Nephron (organoid): ENCODE data around the gene CDK19.
A peak's percentile ranks its signal among the peaks of the same experiment; 100 is the strongest.

ENCODE experiments used
- H3K27ac Mint-ChIP-seq, 3 experiments: 2 replicates each; pipeline ENCODE4 v1.8.0; 2020; ENCODE audit warnings: mixed read lengths in 3 of 3, mild to moderate bottlenecking in 2 of 3, moderate library complexity in 1 of 3
- H3K27me3 Mint-ChIP-seq: 2 replicates; pipeline ENCODE4 v1.8.0; 2021; ENCODE audit warnings: low read depth, mild to moderate bottlenecking, moderate library complexity, mixed read lengths
- H3K36me3 Mint-ChIP-seq: 2 replicates; pipeline ENCODE4 v1.8.0; 2020; ENCODE audit warnings: low read depth, mixed read lengths
- H3K4me1 Mint-ChIP-seq: 2 replicates; pipeline ENCODE4 v1.8.0; 2020; ENCODE audit warnings: mixed read lengths
- H3K4me3 Mint-ChIP-seq, 3 experiments: 2 replicates each; pipeline ENCODE4 v1.8.0; 2020; ENCODE audit warnings: mild to moderate bottlenecking in 3 of 3, mixed read lengths in 3 of 3, moderate library complexity in 2 of 3
- H3K9me3 Mint-ChIP-seq: 2 replicates; pipeline ENCODE4 v1.8.0; 2020; ENCODE audit warnings: mixed read lengths
- TF ChIP-seq, protein P1 (sequence below), 3 experiments: fragments of 200-600 bp; sonication (generic); IDR thresholded peaks; one replicate each; pipeline ENCODE4 v1.5.0; 2021; ENCODE audit warnings: antibody characterized with exemption in 3 of 3; ENCODE audit not compliant: unreplicated experiment in 3 of 3

CDK19 gene

DNA sequence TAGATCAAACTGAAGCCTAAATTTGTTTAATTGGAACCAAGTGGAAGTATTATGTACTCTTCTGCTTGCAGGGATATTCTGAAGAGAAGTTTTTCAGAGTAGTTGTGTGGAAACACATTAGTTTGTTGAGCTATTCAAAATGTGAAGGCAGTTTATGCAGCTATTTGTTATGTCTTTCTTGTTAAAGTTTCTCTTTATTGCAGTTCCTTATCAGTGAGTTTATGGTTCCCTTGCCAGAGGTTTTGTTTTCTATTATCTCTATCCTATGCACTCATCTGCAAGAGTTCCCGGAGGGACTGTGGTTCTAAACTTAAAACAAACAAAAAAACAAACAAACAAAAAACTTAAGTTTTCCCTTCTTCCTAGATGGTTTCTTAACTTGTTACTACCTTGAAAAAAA lies 195.2 kb downstream of the CDK19 start:
- Mint-ChIP-seq H3K27ac (peak overlapping the region; percentile 48 to 81 (median 68)), H3K9me3 (no peaks in the 10 kb centered on the region), H3K4me1 (peaks cover 26% of the 10 kb centered on the region), H3K4me3 (no peak overlapping the region), H3K36me3 (peaks cover 75% of the 10 kb centered on the region), H3K27me3 (no peaks in the 10 kb centered on the region)
- TF ChIP-seq, protein P1, sequence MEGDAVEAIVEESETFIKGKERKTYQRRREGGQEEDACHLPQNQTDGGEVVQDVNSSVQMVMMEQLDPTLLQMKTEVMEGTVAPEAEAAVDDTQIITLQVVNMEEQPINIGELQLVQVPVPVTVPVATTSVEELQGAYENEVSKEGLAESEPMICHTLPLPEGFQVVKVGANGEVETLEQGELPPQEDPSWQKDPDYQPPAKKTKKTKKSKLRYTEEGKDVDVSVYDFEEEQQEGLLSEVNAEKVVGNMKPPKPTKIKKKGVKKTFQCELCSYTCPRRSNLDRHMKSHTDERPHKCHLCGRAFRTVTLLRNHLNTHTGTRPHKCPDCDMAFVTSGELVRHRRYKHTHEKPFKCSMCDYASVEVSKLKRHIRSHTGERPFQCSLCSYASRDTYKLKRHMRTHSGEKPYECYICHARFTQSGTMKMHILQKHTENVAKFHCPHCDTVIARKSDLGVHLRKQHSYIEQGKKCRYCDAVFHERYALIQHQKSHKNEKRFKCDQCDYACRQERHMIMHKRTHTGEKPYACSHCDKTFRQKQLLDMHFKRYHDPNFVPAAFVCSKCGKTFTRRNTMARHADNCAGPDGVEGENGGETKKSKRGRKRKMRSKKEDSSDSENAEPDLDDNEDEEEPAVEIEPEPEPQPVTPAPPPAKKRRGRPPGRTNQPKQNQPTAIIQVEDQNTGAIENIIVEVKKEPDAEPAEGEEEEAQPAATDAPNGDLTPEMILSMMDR (IDR thresholded peaks at IDR 0.05; ENCODE audit: unreplicated experiment in 3 of 3), result no peak

DNA sequence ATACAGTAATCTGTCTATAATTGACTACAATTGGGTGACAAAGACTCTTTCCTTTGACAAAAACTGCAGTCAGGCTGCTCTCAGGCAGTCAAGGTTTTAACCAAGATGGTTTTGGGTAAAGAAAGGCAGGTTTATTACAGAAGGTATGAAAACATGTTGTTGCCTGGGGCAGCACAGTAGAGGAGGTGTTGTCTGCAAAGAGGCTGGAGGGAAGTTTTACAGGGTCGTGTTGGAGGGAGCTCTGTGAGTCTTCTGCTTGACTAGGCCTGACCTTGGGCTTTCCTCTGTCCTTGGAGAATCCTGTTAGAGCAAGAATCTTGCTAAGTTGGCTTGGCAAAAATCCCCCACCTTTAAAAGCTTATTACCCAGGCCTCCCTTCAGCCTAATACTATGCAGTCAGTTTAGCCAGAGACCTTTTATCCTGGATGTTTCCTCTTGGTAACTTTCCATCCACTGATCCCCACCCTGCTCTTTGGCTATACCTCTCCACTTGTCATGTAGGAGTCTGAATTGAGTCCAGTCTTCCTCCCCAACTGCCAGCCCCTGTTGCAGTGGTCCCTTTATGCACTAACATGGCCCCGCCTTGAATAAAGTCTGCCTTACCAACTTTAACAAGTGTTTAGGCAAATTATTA lies 195.9 kb downstream of the CDK19 start:
- TF ChIP-seq, protein P1 (IDR thresholded peaks at IDR 0.05; ENCODE audit: unreplicated experiment in 3 of 3), result no peak
- H3K27ac Mint-ChIP-seq, result peak overlapping the region; percentile 48 to 81 (median 68)
- no peaks in the 10 kb centered on the region for H3K9me3 Mint-ChIP-seq
- no peak overlapping the region for H3K4me3 Mint-ChIP-seq
- peaks cover 77% of the 10 kb centered on the region for H3K36me3 Mint-ChIP-seq
- no peaks in the 10 kb centered on the region for H3K27me3 Mint-ChIP-seq
- H3K4me1 Mint-ChIP-seq, result peaks cover 26% of the 10 kb centered on the region

DNA sequence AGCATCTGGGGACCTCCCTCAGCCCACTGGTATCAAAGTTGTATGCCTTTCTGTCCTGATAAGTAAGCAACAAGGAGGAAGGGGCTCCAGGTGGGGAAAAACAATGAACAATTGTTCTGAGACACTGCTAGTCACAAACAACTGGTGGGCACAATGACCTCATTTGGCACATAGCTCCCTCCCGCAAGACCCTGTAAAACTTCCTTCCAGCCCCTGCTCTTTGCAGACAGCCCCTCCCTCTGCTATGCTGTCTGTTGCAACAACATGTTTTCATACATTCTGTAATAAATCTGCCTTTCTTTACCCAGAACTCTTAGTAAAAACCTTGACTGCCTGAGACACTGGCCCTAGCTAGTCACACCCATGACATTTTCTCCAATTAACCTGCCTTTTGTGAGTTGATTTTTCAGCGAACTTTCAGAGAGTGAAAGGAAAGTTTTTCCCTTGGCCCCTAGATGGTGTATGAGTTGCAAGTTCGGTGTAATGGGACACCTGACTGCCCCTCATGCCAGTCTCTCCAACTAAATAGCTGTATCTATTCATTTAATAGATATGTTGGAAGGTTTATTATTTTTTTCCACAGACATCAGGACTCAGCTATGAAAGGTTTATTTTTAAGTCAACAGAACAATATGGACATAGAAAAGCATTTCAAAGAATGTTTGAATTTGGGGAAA lies 196.5 kb downstream of the CDK19 start:
- TF ChIP-seq, protein P1 (IDR thresholded peaks at IDR 0.05; ENCODE audit: unreplicated experiment in 3 of 3), result peak in 2 of 3 experiments; percentile 28 to 39
- peaks cover 26% of the 10 kb centered on the region for H3K4me1 Mint-ChIP-seq
- peaks cover 80% of the 10 kb centered on the region for H3K36me3 Mint-ChIP-seq
- H3K27ac Mint-ChIP-seq, result peak overlapping the region; percentile 42 to 81 (median 68)
- no peak overlapping the region for H3K4me3 Mint-ChIP-seq
- H3K9me3 Mint-ChIP-seq, result no peaks in the 10 kb centered on the region
- no peaks in the 10 kb centered on the region for H3K27me3 Mint-ChIP-seq

DNA sequence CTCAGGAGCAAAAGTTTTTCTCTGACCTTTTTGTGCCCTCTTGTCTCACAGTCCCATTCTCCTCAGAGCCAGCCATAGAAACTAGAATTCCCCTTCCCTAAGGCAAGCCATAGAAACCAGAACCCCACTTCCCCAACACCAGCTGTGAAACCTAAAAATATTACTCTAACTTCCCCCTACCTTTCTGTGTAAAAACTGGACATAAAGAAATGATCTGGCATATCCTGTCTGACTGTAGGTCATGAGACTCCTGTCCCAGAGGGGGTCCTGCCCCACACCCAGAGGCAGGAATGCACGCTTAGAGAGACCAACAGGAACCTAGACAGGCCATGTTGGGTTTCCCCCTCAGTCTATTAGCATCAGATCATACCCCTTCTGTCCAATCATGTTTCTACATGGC lies 198.2 kb downstream of the CDK19 start:
- Mint-ChIP-seq H3K4me3 (no peak overlapping the region), H3K4me1 (peaks cover 26% of the 10 kb centered on the region), H3K9me3 (no peaks in the 10 kb centered on the region), H3K36me3 (peaks cover 73% of the 10 kb centered on the region), H3K27me3 (no peaks in the 10 kb centered on the region), H3K27ac (peak overlapping the region in 1 of 3 experiments; percentile 33)
- TF ChIP-seq, protein P1 (IDR thresholded peaks at IDR 0.05; ENCODE audit: unreplicated experiment in 3 of 3), result no peak

DNA sequence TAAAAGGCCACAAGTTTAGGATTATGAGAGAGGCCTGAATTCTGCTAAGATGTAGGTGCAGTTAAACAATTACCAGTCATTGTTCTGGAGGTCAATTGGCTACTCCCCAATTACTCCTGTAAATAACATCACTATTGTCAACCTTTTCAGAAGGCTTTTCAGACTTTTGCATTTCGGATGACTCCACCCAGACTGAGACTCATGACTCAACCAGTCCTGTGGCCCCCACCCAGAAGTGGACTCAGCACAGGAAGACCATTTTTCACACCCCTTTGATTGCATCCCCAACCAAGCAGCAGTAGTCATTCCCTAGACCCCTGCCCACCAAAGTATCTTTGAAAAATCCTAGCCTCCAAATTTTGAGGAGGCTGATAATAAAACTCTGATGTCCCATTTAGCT lies 199.5 kb downstream of the CDK19 start:
- Mint-ChIP-seq H3K4me3 (no peak overlapping the region), H3K36me3 (peaks cover 73% of the 10 kb centered on the region), H3K9me3 (no peaks in the 10 kb centered on the region), H3K27ac (no peak overlapping the region), H3K27me3 (no peaks in the 10 kb centered on the region), H3K4me1 (peaks cover 26% of the 10 kb centered on the region)
- TF ChIP-seq, protein P1 (IDR thresholded peaks at IDR 0.05; ENCODE audit: unreplicated experiment in 3 of 3), result no peak

DNA sequence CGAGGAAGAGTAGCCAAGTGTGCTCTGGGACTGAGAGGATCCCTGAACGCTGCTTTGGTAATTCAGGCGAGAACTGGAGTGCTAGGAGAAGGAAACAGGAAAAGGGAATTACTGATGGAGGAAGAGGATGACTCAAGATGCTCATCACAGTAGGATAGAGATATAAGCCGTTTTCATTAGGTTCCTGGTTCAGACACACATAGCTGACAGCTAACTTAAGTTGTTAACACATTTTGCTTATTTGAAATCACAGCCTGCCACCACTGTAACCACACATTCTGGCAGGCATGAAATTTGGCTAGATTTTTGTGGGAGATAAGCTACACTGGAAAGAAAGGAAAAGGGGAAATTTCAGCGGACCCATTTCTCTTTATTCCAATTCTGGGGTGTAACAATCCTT lies 200.7 kb downstream of the CDK19 start:
- Mint-ChIP-seq H3K4me1 (peaks cover 14% of the 10 kb centered on the region), H3K27me3 (no peaks in the 10 kb centered on the region), H3K27ac (no peak overlapping the region), H3K9me3 (no peaks in the 10 kb centered on the region), H3K36me3 (peaks cover 64% of the 10 kb centered on the region), H3K4me3 (no peak overlapping the region)
- TF ChIP-seq, protein P1 (IDR thresholded peaks at IDR 0.05; ENCODE audit: unreplicated experiment in 3 of 3), result no peak
